ENCODE results near the gene FNDC3B.

Gene FNDC3B

DNA sequence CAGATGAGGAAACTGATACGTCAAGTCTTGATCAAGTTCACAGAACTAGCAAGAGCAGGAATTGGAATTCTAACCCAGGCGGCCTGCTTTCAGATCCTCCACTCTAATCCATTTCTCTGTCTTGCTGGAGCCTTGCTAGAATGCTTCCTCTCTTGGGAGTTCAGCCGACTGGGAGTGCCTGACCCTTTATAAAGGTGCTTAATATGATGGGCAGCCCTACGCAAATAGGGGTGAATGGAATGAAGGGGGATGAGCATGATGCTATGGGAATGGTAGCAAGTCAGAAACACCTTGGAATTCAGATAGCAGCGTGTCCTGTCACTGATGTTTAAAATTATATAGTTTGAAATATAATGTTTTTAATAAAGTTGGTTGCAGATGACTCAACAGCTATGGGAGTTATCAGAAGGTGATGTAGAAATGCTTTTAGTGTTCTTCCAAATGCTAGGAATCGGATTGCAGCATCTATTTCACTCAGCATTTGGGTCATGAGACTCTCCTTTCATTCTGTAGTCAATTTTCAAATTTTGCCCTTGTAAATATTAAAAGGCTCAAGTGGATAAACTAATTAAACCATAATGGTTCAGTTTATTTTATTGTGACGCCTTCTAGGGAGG lies 150.7 kb downstream of the FNDC3B start:
- no peak for DNase-seq (ENCODE audit: low read depth)

DNA sequence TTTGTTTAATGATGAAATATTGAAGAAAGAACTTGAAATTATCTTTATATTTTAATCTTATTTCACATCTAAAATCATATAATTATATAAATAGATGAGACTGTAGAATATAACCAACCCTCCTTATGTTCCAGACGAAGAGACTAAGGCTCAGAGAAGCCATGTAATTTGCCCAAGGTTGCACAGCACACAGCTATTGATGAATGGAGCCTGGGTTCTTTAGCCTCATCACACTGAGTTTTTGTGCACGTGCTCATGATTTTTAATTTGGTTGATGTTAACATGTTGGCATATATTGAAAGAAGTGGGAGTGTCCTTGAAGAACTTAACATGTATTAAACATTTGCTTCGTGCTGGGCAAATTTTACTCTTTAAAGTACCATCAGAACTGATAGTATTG lies 151.6 kb downstream of the FNDC3B start:
- no peak for DNase-seq (ENCODE audit: low read depth)

DNA sequence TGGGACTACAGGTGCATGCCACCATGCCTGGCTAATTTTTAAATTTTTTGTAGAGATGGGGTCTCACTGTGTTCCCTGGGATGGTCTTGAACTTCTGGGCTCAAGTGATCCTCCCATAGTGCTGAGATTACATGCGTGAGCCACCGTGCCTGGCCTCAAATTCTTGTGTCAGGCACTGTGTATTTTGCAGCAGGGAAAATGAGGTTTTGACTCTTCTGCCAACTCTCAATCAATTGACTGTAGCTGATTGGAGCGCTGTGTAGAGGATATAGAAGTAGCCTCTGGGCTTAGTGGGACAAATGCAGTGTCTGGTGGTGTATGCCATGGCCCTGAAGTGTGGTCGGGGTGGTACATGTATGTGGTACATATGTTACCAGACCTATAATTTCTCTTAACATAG lies 152.3 kb downstream of the FNDC3B start:
- DNase-seq (ENCODE audit: low read depth), result no peak

DNA sequence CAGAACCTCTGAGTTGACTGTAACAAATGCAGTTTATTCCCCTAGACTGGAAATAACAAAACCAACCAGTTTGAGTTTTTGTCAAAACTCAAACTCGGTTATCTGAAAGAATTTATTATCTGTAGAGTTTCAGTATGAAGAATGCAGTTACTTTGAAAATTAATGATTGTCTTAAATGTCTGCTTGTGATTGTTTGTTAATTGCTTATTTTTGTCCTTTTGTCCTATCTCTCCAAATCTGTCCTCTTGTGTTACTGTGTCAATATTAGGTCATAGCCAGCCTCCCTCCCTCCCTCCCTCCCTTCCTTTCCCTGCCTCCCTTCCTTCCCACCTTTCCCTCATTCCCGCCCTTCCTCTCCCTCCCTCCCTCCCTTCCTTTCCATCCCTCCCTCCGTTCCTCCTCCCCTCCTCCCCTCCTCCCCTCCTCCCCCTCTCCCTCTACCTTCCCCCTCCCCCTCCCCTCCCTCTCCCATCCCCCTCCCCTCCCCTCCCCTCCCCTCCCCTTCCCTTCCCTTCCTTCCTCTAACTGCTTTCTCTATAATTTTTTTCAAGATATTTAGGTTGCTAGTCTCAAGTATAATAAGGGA lies 153.5 kb downstream of the FNDC3B start:
- no peak for DNase-seq (ENCODE audit: low read depth)

DNA sequence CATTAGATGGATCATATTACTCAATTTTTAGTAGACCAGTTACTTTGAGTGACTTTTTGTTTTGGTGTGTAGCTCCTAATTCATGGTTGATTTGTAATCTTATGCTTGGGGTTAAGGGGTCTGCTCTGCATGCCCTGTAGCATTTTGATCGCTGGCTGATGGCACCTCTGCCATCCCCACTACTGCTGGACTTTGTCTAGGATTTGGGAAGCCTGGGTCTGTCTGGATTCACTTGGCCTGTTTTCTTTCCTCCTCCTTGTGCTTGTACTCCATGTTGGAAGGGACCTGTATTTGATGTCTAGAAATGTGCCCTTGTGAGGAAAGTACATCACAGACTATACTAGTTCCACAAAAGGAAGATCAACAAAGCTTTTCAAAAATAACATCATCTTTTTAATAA lies 154.1 kb downstream of the FNDC3B start:
- DNase-seq (ENCODE audit: low read depth), result no peak

DNA sequence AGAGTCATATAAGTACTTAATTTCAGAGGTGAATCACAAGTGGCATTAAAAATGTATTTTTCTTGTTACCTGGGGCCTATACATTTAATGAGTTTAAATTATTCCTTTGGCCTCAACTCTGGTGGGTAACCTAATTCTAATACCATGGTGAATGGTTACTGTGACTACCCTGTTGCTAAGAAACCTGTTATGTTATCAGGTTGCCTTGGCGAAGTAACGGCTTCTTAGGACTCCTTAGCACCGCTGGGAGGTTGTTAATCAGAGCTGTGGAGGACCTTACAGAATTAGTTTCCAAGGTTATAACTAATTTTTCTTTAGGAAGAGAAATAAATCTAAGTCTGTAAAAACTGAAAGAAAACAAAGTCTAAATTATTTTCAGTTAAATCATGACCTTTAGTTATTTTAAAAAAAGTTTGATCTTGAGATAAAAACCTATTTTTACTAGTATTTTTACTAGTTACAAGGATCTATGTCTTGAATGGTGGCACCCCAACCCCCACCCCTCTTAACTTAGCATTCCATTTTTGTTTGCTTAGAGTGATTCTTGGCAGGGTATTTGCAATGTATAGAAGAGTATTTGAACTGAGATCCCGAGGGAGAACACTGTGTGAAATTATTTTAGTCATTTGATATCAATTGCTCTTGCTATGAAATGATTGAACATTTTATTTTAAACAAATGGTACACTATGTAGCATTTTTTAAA lies 155.5 kb downstream of the FNDC3B start:
- DNase-seq (ENCODE audit: low read depth), result no peak

DNA sequence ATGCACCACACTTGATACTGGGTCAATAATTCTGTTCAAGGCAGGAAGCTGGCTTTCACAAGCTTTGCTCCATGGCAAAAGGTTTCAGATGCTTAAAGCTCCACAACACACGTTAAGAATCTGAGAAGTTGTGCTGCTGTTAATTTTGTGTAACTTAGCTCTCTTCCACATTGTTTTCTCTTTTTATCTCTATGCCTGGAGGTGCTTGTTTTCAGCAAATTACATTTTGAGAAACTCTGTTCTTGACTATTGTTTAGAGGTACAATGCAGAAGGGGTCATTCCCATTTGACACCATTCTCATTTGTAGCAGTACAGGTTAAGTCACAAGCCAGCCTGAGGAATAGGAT lies 156.0 kb downstream of the FNDC3B start:
- no peak for DNase-seq (ENCODE audit: low read depth)

DNA sequence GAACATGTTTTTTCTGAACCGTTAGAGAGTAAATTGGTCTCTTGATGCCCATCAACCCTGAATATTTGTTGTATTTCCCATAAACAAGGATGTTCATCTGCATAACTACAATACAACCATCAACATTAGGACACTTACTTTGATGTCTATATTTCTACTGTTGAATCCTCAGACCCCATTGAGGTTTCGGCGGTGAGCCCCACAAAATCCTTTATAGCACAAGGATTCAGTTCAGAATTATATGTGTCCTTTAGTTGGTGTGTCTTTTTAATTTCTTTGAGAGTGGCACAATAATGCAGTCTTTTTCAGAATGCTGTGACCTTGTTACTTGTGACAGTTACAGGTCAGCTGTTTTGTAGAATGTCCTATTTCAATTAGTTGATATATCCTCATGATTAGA lies 158.0 kb downstream of the FNDC3B start:
- DNase-seq (ENCODE audit: low read depth), result no peak

DNA sequence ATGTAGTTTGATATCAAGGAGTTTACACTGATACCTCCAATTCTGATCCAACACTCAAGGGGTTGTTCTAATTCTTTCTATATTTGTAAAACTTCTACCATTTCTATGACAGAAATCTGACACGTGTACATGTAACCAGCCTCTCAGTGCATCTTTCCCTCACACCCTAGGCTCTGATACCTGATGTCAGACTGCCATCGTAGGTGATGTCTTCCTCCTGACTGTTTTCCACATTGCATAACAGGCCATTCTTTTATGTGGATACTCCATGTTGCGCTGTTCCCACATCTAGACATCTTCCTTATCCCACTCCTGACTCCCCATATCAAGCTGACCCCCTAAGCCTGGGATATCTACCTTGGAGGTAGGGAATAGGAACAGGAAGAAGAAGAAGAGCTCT lies 159.1 kb downstream of the FNDC3B start:
- no peak for DNase-seq (ENCODE audit: low read depth)

DNA sequence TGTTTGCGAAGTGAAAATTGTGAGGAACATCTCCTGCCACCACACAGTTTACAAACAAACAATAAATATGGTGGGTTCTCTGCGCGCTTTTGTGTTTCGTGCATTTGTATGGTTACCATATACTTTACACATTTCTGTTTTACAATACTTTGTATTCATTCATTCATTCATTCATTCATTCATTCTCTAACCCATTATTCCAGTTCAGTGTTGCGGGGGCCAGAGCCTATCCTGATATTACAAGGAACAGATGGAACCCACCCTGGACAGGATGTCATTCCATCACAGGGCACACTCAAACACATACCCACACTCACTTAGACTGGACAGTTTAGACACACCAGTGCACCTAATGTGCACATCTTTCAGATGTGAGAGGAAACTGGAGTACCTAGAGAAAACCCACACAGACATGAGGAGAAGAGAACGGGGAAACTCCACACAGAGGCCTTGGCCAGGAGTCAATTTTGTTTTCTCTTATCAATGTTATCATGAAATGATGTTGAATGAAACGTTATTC lies 160.5 kb downstream of the FNDC3B start:
- DNase-seq (ENCODE audit: low read depth), result no peak

DNA sequence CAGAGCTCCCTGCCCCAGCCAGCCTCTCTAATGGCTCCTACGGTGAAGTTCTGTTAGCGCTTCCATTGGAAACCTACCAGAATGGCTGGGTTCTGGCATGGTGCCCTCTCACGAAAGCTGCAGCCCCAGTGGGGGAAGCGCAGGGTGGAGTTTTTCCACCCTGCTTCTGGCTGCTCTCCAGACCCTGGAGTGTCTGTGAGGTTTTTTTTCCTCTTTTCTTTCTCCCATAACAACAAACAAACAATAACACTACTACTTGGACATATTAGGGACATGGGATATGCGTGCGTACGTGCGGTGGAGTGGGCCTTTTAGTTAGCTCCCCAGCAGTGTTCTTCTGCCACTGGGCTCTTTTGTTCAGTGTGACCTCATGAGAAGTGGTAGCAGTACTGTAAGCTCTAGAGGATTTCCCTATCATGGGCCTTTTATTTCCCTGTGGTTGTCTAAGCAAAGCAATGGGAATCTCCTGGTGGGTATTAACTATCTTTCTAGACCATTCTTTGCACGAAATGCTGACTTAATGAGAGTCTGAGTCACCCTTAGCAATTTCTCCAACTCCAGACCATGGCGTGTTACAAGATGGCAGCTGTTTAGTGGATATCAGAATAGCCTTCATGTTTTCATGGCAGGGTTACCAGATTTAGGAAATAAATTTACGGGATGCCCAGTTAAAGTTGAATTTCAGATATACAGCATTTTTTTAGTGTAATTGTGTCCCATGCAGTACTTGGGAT lies 161.9 kb downstream of the FNDC3B start:
- no peak for DNase-seq (ENCODE audit: low read depth)

DNA sequence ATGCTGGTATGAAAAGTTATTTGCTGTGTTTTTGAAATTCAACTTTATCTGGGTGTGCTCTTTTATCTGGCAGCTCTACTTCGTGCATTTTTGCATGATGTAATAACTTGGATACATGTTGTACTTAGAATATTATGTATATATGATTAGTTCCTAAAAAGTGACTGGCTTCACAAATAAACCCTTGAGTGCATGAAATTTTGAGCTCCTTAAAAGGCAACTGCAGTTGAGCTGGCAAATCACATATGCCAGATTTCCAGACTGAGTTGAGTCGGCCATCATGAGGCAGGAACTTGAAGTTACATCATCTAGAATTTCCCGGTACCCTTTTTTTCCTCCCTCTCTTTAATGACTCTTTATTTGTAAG lies 162.5 kb downstream of the FNDC3B start:
- DNase-seq (ENCODE audit: low read depth), result no peak

DNA sequence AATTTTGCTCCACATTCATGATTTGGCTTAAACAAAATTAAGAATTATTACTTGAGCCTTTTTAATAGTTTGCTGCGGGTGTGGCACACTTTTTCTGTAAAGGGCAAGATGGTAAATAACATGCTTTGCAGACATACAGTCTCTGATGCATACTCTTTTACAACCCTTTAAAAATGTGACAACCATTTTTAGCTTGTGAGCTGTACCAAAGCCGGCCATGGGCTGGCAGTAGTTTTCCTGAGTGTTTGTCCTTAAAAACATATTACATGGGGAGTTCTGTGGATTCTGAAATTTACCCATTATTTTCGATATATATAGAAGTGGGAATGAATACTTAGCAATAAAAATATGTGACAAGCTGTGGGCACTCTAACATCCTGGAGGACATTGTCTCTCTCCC lies 163.4 kb downstream of the FNDC3B start:
- DNase-seq (ENCODE audit: low read depth), result no peak

DNA sequence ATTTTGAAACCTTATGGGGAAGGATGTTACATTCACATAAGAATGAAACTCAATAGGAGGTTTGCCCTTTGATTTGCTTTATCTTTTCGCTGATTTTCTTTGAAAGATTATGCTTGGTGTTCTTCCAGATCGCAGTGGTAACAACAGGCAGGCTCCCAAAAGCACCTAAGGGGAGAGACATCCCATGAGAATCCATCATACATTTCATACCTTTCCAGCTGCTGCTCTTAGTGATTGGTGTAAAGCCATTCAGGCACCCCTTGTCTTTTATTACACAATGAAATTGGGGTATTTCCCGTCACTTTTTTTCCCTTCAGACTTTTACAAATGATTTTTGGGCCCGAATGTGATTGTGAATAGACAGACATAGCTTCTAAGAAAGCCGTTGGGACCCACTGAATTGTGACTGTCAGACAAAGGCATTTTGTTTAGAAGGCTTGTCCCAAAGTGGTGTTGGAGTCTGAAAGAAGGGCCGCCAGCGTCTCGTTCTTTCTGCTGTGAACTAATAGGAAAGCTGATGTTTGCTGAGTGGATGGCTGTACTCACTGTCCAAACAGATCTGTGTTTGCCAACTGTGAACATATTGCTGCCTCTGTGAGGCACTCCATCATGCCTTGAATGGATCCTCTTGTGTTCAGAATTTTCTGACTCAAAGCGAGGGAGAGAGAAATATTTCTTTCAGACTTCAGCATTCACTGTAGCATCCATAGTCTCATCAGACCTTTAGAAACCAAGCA lies 164.3 kb downstream of the FNDC3B start:
- no peak for DNase-seq (ENCODE audit: low read depth)

DNA sequence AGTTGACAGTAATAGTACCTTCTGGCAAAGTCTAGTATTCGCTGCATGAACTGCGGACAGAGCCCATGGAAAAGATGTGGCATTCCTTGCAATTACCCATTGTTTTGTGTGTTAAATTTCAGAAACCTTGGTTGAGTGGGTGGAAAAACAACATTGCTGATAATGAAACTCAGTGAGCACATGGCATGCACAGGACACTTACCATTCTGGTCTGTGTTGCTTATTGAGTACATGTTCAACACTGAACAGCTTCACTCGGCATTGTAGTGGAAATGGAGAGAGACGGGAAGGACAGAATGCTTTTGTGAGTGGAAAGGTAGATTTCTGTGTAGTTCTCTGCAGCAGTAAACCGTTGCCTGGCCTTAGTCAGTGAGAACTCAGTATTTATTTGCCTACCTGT lies 165.3 kb downstream of the FNDC3B start:
- no peak for DNase-seq (ENCODE audit: low read depth)

DNA sequence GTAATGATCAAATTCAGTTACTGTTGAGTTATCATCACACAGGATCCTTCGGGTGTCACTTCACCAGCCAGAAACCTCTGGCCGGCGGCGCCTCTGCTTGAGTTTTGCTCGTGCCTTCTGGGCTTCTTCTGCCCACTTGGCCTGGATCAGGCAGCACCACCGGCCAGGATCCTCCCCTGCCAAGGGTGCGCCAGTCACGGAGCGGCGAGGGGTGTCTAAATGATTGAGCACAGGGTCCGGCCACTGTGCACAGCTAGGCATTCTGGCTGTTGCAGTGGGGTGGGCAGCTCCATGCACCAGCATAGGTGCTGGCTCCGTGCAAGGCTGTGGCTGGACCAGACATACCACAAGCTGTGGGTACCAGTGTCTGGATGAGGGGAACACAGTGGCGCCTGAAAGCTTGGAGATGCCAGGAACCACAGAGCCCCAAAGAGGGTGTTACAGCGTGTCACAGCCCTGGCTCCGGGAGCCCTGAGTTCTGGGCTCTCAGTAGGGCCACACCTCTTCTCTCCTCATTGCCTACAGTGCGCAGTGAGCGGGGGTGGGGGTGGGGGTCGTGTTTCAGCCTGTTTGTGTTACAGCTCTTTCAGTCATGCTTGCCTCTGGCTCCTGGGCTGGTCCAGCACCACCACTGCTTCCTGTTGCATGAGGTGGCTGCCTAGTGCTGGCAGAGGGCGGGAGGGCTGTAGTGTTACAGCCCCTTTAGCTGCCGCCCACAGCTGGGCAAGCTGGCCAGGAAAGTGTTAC lies 169.4 kb downstream of the FNDC3B start:
- DNase-seq (ENCODE audit: low read depth), result no peak

DNA sequence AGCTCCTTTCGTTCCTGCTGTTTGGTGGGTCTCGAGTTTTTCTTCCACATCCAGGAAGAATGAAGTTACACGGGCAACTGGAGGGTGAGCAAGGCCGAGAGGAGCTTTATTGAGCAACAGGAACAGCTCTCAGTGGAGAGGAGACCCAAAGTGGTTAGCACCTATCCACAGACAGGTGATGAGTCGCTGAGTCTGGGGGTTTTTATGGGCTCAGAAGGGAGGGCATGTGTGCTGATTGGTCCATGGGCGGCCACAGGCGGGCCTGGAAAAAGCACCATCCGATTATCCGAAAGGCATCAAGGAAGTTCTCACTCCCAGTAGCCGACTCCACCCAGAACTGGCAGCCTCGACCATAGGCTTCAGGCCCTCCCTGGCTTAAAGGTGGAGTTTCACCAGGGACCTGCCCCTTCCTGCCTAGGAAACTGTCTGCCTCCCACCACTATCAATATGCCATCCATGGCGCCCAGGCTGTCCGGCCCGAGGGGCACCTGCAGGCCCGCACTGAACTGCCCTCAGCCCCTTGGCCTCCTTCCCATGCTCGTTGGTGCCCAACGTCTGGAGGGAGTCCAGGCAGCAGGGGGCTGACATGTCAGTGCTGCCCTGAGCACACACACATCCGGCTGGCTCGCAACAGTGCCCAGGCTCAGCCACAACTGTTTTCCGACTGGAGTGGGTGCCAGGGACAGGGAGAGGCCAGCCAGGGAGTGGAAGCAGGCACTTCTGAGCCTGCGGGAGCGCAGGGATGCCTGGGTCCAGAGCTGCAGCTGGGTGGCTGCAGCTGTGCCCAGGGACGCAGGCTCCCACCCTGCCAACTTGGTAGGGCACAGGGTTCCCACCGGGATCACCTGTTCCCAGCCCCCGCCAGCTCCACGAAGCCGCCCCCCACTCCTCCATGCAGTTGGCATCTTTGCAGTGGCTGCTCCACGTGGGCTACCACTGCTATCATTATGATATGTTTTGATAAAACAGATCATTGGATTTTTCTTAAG lies 170.2 kb downstream of the FNDC3B start:
- DNase-seq (ENCODE audit: low read depth), result no peak

DNA sequence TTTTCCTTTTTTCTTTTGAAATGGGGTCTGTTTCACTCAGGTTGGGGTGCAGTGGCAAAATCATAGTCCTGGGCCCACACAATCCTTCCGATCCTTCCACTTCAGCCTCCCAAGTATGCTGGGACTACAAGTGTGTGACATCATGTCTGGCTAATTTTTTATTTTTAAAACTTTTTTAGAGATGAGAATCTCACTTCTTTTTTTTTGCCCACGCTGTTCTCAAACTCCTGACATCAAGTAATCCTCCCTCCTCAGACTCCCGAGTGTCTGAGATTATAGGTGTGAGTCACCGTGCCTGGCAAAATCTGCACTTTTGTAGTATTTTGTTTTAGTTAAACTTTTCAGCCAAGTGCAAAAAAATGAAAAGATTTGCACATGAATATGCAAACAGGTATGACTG lies 171.0 kb downstream of the FNDC3B start:
- no peak for DNase-seq (ENCODE audit: low read depth)

DNA sequence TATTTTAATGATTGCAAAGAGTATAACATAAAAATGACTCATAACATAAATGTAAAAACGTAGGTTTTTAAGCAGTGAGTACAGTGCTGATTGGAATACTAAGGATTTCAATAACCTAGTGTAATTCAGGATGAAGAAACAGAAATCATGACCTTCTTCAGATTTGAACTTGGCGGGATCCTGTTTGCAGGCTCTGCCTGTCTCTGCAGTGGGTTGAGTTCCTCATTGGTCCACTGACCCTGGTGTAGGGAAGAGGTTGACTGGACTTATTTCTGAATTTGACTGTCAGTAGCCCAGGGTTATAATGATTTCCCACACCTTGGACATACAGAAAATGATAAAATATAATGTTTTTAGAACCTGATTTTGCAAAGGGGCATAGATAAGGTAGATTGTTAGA lies 171.7 kb downstream of the FNDC3B start:
- no peak for DNase-seq (ENCODE audit: low read depth)

DNA sequence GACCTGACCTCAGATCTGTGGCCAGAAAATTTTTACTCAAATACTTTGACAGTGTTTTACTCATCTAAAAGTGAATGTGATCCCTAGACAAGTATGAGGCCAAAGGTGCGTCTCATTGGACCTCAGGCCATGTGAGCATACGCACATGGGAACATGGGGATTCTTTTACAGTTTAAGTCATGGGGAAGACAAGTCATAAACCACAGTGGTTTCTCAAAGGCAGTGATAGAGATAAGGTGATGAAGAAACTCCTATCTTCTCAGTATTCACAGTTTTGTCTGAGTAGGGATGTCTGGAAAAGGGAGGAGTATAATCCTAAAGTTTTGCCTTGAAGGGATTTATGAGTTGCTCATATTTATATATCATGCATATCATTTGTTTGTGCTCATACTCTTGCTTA lies 173.8 kb downstream of the FNDC3B start:
- no peak for DNase-seq (ENCODE audit: low read depth)

All from activated gamma-delta T cell treated with anti-CD3 and anti-CD28 coated beads, Interleukin-2, amount 50 U/mL, for 16 hours (primary cell).